Activated T-cell treated with anti-CD3 and anti-CD28 coated beads for 1 hour (primary cell): ENCODE results near the gene CCDC15.
A peak's percentile ranks its signal among the peaks of the same experiment; 100 is the strongest.
"Not testable (repeated sequence)": the region's sequence is repeated elsewhere in the genome, so short reads cannot be mapped to it uniquely, and the experiment has no call there.

Source experiments
- DNase-seq: peaks from one replicate; pipeline ENCODE4 v3.0.0-alpha.2; 2020; ENCODE audit warnings: low read depth

CCDC15 gene

DNA sequence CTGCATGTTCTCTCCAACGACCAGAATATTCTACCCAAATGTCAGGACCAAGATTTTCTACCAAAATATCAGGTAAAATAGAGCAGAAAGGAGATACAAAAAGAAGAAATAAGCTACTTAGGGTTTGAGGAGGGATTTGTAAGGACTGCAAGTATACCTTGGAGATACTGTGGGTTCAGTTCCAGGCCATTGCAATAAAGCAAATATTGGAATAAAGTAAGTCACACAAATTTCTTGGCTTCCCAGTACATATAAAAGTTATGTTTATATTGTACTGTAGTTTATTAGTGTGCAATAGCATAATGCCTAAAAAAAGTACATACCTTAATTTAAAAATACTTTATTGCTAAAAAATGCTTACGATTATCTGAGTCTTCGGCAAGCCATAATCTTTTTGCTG, 34.1 kb downstream of the CCDC15 start:
- no peak for DNase-seq

DNA sequence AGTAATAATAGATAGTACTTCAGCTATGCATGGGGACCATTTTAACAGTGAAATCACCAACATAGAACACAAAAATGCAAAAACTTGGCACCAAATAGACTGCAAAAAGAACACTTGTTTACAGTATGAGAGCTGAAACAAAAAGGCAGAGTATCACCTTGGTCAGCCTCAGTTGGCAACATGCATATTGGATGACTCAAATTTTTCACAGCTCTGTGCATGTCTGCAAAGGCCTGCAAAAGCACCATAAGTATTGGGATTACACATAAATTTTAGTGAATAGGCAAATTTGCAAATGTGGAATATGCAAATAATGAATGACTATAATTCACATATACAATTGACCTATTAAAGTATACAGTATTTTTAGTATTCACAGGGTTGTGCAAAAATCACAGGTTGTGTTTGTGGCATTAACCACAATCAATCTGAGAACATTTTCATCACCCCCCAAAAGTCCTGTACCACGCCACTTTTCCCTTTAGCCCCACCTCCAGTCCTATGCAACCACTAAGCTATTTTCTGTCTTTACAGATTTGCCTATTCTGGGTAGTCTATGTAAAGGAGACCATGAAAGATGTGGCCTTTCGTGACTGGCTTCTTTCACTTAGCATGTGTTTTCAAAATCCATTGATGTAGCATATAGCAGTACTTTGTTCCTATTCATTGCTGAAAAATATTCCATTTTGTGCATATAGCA, 47.2 kb downstream of the CCDC15 start:
- DNase-seq: no peak

DNA sequence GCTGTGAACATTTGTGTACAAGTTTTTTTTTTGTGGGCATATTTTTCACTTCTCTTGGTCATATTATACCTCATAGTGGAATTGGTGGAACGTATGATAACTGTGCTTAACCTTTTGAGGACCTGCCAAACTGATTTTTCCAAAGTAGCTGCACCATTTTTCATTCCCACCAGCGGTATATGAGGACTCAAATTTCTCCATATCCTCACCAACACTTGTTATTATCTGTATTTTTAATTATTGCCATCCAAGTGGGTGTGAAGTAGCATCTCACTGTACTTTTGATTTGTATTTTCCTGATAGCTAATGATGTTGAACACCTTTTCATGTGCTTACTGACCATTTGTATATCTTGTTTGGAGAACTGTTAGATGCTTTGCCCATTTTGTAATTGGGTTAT, 47.8 kb downstream of the CCDC15 start:
- no peak for DNase-seq

DNA sequence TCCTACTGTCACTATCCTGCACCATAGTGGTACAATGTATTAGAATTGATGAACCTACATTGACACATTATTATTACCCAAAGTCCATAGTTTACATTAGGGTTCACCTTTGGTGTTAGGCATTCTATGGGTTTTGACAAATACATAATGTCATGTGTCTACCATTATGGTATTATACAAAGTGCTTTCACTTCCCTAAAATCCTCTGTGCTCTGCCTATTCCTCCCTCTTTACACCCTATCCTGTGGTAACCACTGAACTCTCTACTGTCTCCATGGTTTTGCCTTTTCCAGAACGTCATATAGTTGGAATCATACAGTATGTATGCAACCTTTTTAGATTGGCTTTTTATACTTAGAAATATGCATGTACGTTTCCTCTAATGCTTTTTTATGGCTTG, 51.5 kb downstream of the CCDC15 start:
- DNase-seq: no peak

DNA sequence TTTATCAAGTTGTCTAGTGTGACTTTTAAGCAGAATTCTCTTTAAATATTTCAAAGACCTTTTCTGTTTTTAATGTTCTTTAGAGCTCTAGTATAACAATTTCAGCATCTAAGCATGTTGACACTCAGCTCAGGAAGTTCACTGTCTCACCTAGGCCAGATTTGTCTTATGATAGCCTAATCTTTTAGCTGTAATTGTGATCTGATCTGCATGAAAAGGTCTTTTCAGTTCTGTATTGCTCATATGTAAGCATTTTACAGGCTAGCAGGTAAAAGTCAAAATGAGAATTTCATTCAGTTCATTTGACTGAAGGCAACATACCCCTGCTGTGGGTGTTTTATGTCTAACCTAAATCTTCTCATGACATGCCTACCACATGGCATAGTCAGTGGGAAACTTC, 62.4 kb downstream of the CCDC15 start:
- DNase-seq: no peak

DNA sequence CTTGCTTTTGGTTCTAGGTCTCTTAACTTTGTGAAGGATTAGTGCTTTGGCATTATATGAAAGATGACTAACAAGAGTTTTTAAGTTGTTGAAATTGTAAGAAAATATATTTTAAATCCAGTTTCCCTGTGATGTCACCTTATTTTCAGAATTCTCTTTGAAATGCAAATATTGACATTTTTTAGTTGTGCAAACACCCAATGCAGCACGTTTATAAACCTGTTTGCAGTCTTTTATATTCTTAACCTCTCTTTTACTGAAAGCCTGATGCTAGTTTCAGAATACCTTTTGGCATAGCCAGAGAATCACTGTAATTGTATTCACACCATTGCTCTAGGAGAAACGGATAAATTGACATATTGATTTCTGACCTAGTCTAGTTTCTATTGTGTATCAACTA, 66.3 kb downstream of the CCDC15 start:
- DNase-seq: no peak

DNA sequence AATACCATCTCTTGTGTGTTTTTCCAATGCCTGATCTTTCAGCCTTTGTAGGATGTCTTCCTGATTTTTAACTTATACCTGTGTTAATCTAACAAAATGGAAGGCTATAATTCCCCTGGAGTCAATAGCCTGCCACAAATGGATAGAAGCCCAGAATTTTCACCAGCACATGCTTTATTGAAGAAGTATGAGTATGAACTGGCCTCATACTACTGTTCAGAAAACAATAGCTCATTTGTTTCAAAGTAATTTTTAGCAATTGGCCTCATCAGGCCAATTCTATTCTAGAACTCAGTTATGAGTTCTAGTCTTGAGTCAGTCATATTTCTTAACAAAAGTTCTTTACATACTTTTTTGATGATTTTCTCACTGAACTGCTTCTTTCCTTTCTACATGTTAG, 68.5 kb downstream of the CCDC15 start:
- DNase-seq: no peak

DNA sequence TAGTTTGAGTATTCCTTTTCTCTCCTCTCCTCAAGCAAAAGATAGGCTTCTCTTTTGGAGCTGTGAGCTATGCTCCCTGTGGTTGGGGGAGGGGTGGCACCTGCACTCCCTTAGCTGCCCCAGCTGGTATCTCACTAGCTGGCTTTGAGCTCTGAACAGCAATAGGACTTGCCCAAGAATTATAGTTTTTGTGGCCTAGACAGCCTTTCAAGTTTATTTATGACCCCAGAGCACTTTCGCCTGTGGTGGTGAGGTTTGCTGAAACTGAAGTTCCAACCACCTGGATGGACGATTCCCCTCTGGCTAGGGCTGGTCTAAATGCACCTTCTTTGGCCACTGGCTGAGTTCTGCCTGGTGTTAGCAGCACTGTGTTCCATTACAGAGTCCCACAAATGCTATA, 72.0 kb downstream of the CCDC15 start:
- DNase-seq: no peak

DNA sequence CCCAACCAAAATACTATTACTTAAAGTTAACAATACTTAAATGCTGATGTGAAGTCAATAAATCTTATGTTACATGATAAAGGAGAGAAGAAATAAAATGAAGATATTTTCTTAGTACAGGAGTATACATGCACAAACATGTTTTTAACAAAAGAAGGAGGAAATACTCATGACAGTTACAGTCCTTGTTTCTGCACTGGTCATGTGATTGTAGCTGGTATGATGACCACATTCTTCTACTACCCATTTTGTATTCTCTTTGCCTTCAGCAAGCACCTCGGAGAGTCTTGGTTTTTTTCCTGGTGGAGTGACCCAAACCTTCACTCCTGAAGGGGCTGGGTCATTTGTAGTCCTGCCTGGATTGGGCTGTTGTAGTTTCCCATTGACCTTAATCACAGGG, 75.4 kb downstream of the CCDC15 start:
- not testable (repeated sequence) for DNase-seq

DNA sequence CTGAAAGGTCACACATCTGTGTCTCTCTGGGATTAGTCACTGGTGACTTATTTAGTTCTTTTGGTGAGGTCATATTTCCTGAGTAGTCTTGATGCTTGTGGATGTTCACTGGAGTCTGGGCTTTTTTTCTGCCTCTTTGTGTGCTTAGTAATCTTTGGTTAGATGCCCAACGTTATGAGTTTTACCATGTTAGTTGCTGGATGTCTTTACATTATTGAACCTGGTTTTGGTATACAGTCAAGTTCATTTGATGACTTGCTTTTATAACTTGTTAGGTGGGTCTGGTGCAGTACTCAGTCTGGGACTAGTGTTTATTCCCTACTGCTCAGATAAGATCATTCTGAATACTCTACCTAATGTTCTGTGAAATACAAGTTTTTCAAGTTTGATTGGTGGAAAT, 82.9 kb downstream of the CCDC15 start:
- no peak for DNase-seq

DNA sequence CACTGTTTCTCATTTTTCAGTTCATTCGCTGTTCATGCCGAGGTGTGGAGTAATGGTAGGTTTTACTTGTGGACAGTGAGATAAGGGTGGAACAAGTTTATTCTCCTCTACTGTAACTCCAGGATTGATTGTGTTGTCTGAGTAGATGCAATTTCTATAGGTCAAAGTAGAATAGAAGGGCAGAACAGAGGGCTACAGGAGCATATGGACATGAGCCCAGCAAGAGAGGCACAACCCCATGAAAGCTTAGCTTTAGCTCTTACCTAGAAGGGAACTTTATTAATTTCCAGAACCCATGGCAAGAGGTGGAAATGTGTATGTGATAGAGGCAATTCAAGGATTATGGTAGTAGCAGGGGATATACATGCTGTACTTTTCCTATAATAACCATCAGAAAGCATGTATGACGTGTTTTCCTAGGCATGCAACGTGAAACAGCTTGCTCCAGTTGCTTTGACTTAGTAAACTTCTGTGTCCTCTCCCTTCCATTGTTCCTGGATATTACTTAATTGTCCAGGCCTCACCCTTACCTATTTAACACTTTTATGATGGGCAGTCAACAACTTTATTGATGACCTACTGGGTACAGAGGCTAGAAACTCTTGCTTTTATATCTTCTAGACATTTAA, 95.3 kb downstream of the CCDC15 start:
- DNase-seq: no peak

DNA sequence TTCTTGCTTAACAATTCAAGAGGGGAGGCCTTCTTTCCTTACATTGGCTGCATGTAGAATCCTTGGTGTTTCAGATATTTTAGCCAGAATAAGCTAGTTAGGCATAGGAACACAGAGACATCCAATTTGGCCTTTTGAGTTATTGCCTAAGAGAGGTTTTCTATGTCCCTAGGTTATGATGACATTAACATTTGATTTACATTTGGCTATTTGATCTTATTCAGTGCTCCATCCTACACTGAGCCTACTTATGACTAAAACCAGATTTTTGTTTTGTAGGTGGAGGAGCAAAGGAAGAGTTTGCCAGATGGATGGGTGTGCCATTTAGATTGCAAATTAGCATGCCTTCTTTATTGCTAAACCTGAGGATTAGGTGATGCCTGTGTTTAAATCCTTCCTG, 98.0 kb downstream of the CCDC15 start:
- DNase-seq: no peak

DNA sequence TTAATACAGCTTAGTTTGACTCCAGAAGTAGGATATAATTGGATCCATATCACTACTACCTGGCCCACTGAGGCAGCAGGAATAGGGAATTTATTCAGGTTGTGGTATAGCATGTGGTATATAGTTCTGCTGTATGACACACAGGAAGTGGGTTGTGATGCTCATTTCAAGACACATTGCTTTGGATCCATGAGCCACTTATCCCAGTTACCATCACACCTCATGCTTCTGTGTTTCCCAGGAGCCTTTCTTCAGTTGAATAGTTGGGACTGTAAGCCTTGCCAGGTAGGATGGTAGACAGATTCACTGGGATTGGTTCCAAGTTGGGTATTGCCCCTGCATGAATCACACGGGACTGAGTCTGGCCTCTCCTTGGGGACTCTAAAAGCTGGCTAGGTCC, 99.2 kb downstream of the CCDC15 start:
- no peak for DNase-seq

DNA sequence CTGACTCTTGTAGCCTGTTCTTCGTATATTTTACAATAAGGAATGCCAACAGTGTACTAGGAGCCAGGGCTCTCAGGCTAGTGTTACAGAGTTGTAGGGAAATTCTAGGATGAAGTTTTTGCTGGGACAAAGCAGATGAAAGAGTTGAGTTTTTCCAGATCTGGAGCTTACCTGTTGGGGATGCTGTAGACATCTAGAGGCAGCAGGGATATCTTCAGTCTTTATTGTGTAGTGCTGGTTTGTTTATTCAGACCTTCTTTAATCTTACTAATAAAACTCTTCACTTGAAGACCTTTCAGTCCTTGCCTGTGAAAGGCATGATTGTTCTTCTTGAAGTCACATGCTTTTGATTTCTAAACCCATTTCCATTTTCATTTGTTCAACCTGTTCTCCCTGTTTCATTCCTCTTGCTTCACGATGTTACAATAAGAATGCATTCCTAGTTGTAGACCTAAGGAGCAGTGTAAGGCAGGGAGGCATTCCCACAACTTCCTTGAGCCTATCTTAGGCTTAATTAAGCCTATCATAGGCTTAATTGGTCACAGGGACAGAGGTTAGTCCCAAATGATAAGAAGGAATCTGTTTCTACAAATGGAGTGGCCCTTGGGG, 101.2 kb downstream of the CCDC15 start:
- DNase-seq: no peak

DNA sequence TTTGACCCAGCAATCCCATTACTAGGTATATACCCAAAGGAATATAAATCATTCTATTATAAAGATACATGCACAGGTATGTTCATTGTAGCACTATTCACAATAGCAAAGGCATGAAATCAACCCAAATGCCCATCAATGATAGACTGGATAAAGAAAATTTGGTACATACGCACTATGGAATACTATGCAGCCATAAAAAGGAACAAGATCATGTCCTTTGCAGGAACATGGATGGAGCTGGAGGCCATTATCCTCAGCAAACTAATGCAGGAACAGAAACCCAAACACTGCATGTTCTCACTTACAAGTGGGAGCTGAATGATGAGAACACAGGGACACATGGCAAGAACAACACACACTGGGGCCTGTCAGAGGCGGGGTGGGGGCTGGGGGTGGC, 102.1 kb downstream of the CCDC15 start:
- not testable (repeated sequence) for DNase-seq

DNA sequence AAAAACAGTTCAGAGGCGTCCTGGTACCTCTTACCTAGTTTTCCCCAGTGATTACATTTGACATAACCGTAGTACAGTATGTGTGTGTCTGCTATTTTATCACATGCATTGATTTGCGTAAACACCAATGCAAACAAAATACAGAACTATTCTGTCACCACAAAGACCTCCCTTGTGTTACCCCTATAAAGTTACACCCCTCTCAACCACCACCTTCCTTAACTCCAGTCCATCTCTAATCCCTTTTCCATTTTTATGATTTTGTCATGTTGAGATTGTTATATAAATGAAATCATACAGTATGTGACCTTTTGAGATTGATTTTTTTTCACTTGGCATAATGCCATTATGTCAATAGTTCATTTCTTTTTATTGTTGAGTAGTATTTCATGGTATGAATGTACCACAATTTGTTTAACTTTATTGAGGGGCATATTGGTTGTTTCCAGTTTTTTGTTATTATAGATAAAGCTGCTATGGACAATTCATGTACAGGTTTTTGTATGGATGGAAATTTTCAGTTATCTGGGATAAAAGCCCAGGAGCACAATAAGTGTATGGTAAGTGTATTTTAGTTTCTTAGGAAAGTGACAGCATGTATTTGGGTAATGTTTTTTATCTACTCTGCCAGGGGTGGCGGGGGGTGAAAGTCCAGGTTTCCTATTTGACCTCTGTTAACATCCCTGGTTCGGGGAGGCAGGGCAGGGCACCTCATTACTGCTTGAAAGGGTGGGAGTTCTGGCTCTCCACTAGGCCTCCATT, 103.1 kb downstream of the CCDC15 start:
- DNase-seq: no peak

DNA sequence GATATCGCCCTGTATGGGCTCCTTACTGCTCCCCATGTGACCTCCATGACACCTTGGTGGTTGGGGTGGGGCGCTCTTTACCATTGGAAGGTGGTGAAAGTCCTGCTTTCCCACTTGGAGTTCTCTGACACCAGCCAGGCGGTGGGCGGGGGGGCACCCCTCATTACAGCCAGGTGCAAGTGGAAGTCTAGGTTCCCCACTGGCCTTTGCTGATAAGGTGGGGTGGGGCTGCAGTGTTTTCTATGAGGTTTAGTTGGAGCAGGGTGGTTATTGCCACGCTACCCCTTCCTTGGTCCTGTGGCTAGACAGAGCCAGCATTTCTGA, 103.7 kb downstream of the CCDC15 start:
- no peak for DNase-seq

DNA sequence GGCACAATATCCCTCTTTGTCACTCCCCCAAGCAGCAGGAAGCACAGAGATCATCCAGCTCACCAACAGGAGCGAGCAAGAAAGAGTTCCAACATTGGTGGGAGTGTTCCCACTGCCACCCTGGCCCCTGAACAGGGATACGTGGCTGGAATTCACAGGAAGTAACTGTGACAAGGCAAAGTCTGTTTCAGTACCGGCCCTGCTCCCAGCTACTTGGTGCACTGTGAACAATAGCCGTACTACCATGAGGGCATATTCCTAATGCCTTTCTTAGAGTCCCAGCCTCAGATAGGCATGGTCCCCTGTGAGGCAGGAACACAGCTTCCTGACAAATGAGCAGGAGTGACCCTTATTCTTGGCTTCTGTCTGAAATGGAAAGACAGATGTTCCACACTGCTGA, 107.3 kb downstream of the CCDC15 start:
- no peak for DNase-seq

DNA sequence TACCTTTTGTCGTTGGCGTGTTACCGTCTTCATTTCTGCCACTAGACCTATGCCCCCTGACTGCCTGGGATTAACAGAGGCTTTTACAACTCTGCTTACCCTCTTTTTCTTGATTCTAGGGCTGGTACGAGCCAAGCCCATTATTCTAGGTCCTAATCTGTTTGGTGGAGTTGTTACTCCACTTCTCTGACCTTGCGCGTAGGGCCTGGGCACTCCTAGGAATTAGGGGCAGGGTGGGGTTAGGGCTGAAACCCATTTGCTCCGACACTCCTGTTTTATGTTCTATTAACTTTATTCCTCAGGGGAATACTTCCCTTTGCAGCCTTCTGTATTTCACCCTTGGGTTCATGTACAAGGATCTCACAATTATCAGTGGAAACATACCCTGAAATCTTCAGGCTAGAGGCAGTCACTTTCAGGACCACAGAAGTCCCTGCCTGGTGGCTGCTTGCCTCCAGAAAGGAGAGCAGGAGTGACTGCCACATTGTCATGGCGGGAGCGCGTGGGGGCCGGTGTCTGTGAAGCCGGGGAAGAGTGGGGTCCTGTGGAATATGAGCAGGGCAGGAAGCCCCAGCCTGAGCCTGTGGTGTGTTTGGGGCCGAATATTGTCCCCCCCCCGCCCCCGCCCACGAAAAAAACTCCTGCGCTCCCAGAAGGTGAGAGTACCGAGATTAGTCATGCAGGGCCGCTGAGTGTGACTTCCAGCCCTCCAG, 108.4 kb downstream of the CCDC15 start:
- no peak for DNase-seq

DNA sequence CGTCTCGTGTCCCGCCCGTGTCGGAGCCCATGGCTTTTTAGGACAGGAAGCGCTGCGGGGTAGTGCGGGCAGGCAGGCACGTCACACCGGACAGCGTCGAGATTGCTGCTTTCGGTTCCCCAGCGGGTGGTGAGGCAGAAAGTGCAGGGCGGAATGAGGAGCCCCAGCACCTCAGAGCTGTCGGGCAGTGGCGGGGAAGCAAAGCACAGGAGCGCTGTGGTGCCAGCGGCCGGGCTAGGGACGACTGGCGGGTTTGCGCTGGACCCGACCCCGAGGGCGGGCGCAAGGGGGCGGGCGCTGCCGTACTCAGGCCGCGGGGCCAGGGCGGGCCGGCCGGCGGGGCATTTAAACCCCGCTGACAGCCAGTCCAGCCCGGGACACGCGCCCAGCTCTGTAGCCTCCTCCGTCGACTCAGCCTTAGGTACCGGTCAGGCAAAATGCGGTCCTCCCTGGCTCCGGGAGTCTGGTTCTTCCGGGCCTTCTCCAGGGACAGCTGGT, 109.0 kb downstream of the CCDC15 start, which contains the start of gene SLC37A2:
TSS of gene SLC37A2 (plus strand) at position 375 of the 498 bp plus-strand sequence. CDS start at position 438, 63 bp downstream.
- DNase-seq: peak; percentile 15

DNA sequence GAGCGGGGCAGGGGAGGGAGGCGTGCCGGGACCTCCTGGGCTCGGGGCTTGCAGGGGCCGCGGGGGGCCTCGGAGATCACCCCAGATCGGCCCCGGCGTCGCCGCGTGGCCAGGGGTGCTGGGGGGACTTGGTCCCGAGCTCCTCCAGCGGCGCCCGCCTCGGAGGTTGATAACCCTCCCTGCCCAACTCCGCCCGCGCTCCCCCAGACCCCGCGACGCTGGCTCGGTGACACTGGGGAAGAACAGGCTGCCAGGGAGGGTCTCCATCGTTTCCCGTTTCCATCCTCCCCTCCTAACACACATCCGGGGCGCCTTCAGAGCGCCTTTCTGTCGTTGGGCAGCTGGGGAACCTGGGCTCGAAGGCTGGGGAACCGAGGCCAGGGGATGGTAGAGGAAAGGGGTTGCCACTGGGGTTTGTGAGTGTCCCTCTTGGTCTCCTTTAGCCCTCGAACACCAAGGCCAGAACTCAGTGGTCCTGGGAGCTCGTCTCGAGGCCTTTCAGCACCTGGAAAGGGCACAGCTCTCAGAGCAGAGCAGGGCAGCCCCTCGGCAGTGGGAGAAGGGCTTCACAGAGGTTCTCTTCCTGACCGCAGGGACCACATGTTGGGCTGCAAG, 109.5 kb downstream of the CCDC15 start:
- DNase-seq: no peak

DNA sequence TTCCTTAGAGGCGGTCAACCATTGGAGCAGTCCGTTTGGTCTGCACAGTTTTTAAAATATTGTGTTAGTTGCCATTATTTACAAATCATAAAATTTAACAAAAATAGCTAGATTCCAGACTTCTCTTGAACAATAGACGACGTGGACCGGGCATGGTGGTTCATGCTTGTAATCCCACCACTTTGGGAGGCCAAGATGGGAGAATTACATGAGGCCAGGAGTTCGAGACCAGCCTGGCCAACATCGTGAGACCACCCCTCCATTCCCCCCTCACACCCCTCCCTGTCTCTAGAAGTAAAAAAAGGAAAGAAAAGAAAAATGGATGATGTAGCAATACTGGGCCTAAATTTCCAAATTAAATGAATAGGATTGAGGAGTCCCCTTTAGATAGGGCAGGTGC, 110.1 kb downstream of the CCDC15 start:
- no peak for DNase-seq
